GM12873 (cell line): ENCODE measurements around the gene SPO11.

ENCODE experiments used
- CTCF ChIP-seq: IDR thresholded peaks from 2 replicates; pipeline ENCODE4 v1.5.1; 2012; ENCODE audit warnings: low read depth, mild to moderate bottlenecking, moderate library complexity, low read length, control low read depth; ENCODE audit not compliant: insufficient read depth; ENCODE audit errors: missing control alignments

The SPO11 gene

GRCh38 chr20:57381596-57382503 is 52.2 kb downstream of the SPO11 start:
- peak; percentile 93 for TF ChIP-seq CTCF

- no peak for TF ChIP-seq CTCF
Measured at GRCh38 chr20:57382516-57382915, 52.9 kb downstream of the SPO11 start.

- no peak for TF ChIP-seq CTCF
Measured at GRCh38 chr20:57383447-57384347, 54.1 kb downstream of the SPO11 start.

GRCh38 chr20:57384486-57384885 is 54.9 kb downstream of the SPO11 start:
- no peak for TF ChIP-seq CTCF

DNA sequence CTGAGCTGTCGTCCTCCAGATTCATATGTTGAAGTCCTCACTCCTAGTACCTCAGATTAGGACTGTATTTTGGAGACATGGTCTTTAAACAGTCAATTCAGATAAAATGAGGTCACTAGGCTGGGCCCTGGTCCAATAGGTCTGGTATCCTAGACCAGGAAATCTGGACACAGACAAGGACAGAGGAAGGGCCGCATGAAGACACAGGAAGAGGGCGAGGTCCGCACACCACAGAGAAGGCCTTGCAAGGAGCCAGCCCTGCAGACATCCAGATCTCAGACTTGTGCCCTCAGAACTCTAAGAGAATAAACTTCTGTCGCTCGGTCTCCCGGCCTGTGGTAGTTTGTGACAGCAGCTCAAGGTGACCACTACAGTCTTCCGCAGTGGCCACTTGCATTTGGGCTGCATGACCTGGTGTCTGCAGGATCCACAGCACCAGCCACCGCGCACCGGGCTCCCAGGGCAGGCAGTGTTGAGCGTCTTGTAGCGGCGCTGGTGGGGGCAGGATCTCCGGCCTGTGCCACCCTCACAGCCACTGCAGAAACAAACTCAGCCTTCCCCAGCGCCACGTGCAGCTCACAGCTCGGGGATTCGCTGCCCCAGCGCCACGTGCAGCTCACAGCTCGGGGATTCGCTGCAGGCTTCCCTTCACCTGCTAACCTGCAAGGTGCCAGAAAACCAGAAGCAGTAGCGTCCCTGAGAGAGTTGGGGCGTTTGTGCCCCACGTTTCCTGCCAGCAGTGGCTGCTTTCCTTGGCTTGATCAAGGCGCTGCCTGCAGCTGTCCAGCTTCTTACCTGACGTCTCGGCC is 55.6 kb downstream of the SPO11 start:
- TF ChIP-seq CTCF, result no peak

DNA sequence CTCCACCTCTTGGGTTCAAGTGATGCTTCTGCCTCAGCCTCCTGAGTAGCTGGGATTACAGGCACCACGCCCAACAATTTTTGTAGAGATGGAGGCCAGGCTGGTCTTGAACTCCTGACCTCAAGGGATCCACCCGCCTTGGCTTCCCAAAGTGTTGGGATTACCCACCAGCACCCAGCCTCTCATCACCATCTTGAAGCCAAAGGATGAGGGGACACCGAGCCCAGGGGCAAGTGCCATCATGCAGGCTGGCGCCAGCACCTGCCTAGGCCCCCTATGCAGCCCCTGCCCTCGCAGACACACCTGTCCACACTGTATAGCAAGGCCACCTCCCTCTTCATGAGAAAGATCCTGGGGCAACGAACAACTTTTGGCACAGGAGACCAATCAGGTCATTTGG is 56.3 kb downstream of the SPO11 start:
- TF ChIP-seq CTCF, result no peak
